Glutamatergic neuron (in vitro differentiated cells): ENCODE data around the gene CLNK. TPM values are rescaled to one million over a fixed set of nuclear protein-coding genes. Genes with fewer than 3 reads are reported as not detected.

Source experiments
- DNase-seq: peaks from one replicate; pipeline ENCODE4 v3.0.0; 2022
- H3K27ac Mint-ChIP-seq: one replicate; pipeline ENCODE4 v1.8.0; 2020; ENCODE audit warnings: mild to moderate bottlenecking, mixed read lengths, inconsistent platforms; ENCODE audit not compliant: unreplicated experiment
- H3K27me3 Mint-ChIP-seq: one replicate; pipeline ENCODE4 v1.8.0; 2020; ENCODE audit warnings: mild to moderate bottlenecking, moderate library complexity, mixed read lengths, inconsistent platforms; ENCODE audit not compliant: unreplicated experiment
- H3K36me3 Mint-ChIP-seq: one replicate; pipeline ENCODE4 v1.8.0; 2020; ENCODE audit warnings: mild to moderate bottlenecking, mixed read lengths, inconsistent platforms; ENCODE audit not compliant: unreplicated experiment
- H3K4me1 Mint-ChIP-seq: one replicate; pipeline ENCODE4 v1.8.0; 2020; ENCODE audit warnings: mild to moderate bottlenecking, low read depth, mixed read lengths, inconsistent platforms; ENCODE audit not compliant: unreplicated experiment
- H3K4me3 Mint-ChIP-seq: one replicate; pipeline ENCODE4 v1.8.0; 2020; ENCODE audit warnings: mild to moderate bottlenecking, mixed read lengths, inconsistent platforms; ENCODE audit not compliant: unreplicated experiment
- H3K9me3 Mint-ChIP-seq: one replicate; pipeline ENCODE4 v1.8.0; 2020; ENCODE audit warnings: mild to moderate bottlenecking, moderate library complexity, mixed read lengths, inconsistent platforms; ENCODE audit not compliant: unreplicated experiment
- total RNA-seq: library from RNA; stranded (reverse); fragmentation: NEBNext Ultra II Directional; extraction: Animal tissue kit (Norgen Biotek cat#: 25700); gene quantifications from one replicate; pipeline ENCODE4 v1.2.1, GENCODE V29; 2021; ENCODE audit not compliant: unreplicated experiment
- TF ChIP-seq, protein P1 (sequence below): fragments of 200-600 bp; sonication (generic); IDR thresholded peaks from one replicate; pipeline ENCODE4 v1.5.0; 2021; ENCODE audit not compliant: partially characterized antibody, unreplicated experiment

The CLNK gene
- total RNA-seq, 1 donor from 2014 or later = not detected

DNA sequence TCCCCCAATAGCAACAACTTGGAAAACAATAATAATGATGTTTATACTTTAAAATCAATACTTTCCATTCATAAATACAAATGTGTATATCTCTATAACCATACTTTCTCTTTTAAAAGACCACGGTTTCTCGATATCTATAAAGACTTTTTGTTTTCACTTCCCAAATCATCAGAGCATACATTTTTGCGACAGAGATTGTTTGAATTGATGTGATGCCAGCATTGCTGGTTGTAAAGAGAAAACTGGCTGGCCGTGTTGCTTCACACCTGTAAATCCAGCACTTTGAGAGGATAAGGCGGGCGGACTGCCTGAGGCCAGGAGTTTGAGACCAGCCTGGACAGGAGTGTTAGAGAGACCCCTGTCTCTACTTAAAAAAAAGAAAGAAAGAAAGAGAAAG, 149.7 kb downstream of the CLNK start:
- DNase-seq = no peak
- TF ChIP-seq, protein P1, sequence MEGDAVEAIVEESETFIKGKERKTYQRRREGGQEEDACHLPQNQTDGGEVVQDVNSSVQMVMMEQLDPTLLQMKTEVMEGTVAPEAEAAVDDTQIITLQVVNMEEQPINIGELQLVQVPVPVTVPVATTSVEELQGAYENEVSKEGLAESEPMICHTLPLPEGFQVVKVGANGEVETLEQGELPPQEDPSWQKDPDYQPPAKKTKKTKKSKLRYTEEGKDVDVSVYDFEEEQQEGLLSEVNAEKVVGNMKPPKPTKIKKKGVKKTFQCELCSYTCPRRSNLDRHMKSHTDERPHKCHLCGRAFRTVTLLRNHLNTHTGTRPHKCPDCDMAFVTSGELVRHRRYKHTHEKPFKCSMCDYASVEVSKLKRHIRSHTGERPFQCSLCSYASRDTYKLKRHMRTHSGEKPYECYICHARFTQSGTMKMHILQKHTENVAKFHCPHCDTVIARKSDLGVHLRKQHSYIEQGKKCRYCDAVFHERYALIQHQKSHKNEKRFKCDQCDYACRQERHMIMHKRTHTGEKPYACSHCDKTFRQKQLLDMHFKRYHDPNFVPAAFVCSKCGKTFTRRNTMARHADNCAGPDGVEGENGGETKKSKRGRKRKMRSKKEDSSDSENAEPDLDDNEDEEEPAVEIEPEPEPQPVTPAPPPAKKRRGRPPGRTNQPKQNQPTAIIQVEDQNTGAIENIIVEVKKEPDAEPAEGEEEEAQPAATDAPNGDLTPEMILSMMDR = no peak
- H3K36me3 Mint-ChIP-seq = no peaks in the 10 kb centered on the region
- H3K9me3 Mint-ChIP-seq = no peaks in the 10 kb centered on the region
- no peak overlapping the region for H3K27ac Mint-ChIP-seq
- no peaks in the 10 kb centered on the region for H3K27me3 Mint-ChIP-seq
- H3K4me3 Mint-ChIP-seq = no peak overlapping the region
- peaks cover 3% of the 10 kb centered on the region for H3K4me1 Mint-ChIP-seq

DNA sequence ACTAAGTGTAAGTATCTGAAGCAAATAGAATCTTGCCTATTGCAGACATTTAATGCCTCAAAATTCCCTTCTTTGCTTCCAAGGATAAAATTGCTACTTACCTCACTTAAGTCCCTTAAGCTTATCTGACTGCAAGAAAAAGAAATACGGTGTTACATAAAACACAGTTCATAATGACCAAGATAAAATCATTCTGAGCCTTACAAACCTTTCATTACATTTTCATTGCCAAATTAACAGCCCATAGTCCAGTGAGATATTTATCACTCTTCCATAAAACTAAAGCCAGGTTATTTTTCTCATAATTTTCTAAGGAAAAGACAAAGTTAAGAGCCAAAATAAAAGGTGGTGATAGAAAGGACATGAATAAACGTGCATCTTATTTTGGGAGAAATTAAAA, 152.4 kb downstream of the CLNK start:
- DNase-seq = no peak
- peaks cover 6% of the 10 kb centered on the region for H3K9me3 Mint-ChIP-seq
- no peak overlapping the region for H3K27ac Mint-ChIP-seq
- no peaks in the 10 kb centered on the region for H3K36me3 Mint-ChIP-seq
- H3K4me1 Mint-ChIP-seq = peaks cover 7% of the 10 kb centered on the region
- H3K27me3 Mint-ChIP-seq = peaks cover 2% of the 10 kb centered on the region
- no peak overlapping the region for H3K4me3 Mint-ChIP-seq
- TF ChIP-seq, protein P1 = no peak

DNA sequence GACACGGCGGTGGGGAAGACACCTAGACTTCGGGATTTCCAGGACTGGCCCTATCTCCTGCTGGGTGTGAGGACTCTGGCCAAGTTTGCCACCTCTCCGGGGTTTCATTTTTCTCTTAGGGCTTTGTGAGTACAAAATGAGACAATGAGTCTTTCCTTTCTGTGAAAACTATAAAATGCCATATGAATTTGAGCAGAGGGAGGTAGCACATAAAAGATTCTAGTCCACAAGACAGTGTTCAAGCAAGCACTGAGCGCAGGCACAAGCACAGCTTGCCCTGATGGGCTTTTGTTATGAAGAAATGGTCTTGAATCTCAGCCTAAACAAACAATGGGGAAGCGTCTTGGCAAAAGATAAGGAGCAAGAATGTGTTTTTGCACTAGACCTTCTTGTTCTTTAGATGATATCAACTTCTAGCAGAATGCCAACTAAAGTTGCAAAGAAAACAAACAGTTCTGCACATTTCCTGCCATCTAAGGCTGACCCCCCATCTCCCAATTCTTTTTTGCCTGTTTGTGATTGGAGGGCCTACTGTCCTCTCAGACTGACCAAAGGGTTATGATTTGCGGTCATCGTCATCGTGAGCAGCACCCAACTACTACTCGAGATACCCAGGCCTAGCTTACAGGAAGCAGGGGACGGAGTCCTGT, 154.3 kb downstream of the CLNK start:
- peaks cover 7% of the 10 kb centered on the region for H3K4me1 Mint-ChIP-seq
- H3K36me3 Mint-ChIP-seq = no peaks in the 10 kb centered on the region
- H3K27ac Mint-ChIP-seq = no peak overlapping the region
- H3K4me3 Mint-ChIP-seq = no peak overlapping the region
- H3K9me3 Mint-ChIP-seq = peaks cover 6% of the 10 kb centered on the region
- no peak for DNase-seq
- peaks cover 5% of the 10 kb centered on the region for H3K27me3 Mint-ChIP-seq
- TF ChIP-seq, protein P1 = no peak

DNA sequence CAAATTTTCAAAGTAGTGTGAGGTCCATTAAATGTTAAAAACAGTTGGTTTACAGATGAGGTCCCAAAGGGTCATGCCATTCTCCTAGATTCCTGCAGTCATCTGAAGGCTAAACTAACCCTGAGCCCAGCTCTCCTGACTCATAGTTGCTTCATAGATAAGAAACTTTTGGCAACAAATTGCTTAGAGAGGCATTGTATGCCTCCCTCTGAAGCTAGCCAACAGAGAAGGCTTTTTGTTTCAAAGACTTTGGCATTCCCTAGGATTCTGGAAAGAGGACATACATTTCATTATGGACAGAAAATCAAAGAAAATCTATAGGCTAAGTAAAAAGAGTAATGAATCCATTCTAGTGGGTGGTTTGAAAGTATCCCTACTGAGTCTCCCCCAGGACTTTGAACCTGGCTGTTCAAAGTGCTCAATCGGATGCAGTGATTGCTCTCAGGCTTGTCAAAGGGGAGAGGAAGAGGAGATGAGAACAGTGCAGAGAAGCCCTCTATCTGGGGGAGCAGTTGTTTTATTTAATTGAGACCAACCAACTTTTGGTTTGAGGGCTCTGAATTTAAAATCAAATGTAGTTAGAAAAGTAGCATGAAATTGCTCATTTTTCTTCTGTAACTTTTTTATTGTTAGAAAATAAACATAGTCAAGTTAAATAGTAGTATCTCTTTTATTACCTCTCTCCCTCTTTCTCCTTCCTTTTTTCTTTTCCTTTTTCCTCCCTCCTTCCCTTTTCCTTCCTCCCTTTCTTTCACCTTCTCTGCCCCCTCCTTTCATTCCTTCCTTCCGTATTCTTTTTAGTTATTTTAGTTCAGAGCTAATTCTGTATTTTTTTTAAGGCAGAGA, 155.1 kb downstream of the CLNK start:
- Mint-ChIP-seq H3K4me1 (peaks cover 7% of the 10 kb centered on the region), H3K27ac (no peak overlapping the region), H3K9me3 (peaks cover 6% of the 10 kb centered on the region), H3K36me3 (no peaks in the 10 kb centered on the region), H3K4me3 (no peak overlapping the region), H3K27me3 (peaks cover 5% of the 10 kb centered on the region)
- TF ChIP-seq, protein P1 = no peak
- DNase-seq = no peak

DNA sequence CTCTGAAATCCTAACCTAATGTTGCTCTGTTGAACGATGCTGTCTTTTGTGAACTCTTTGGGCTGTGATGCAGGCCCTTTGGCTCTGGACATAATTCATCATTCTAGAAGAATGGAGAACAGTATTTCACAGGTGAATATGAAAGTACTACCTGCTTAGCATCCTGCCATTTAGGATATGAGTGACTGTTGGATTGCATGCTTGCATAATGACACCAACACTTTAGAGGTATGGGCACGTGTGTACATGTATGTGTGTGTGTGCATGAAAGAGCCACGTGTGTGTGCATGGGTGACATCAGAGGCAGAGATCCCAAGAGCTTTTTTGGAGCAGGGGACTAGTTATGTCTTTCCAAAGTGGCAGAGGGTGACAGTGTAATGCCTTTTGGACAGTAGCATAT, 157.1 kb downstream of the CLNK start:
- no peak overlapping the region for H3K4me3 Mint-ChIP-seq
- TF ChIP-seq, protein P1 = no peak
- peaks cover 6% of the 10 kb centered on the region for H3K9me3 Mint-ChIP-seq
- no peaks in the 10 kb centered on the region for H3K36me3 Mint-ChIP-seq
- H3K27ac Mint-ChIP-seq = peak overlapping the region; percentile 29
- no peak for DNase-seq
- peaks cover 5% of the 10 kb centered on the region for H3K27me3 Mint-ChIP-seq
- H3K4me1 Mint-ChIP-seq = peaks cover 7% of the 10 kb centered on the region
